H1 (cell line): ENCODE results near the gene GCSH. TPM values are rescaled to one million over a fixed set of nuclear protein-coding genes. Genes with fewer than 3 reads are reported as not detected.

Experiments
- CTCF ChIA-PET: fragments of 300-600 bp; sonication (Branson Sonifier 250); formaldehyde crosslinking; loops from one replicate; lab custom pipeline; 2021; ENCODE audit not compliant: partially characterized antibody; lab: Charles Lee
- POLR2A ChIA-PET: fragments of 300-600 bp; sonication (Branson Sonifier 250); formaldehyde crosslinking; loops from one replicate; lab custom pipeline; 2021; ENCODE audit warnings: inconsistent platforms; ENCODE audit not compliant: partially characterized antibody; lab: Charles Lee
- DNase-seq, 2 experiments: peaks; one replicate each; pipeline versions ENCODE4 v3.0.0 to v3.0.0-alpha.2; 2010 to 2022; ENCODE audit warnings: low spot score in 2 of 2, low read depth in 1 of 2, mixed read lengths in 1 of 2
- FAIRE-seq: peaks from 2 replicates; lab custom pipeline; 2011; peaks lifted over from hg19 to GRCh38; lab: Jason Lieb, UNC
- H2AFZ ChIP-seq: 2 replicates; pipeline ENCODE4 v1.8.1; 2012; ENCODE audit warnings: low read length, inconsistent platforms
- H2AK5ac ChIP-seq: 2 replicates; pipeline ENCODE4 v1.6.1; 2013; ENCODE audit warnings: low read depth, low read length
- H2BK120ac ChIP-seq: replicated peaks from 2 replicates; pipeline ENCODE3; 2013; ENCODE audit warnings: low read depth, low read length, inconsistent platforms
- H2BK12ac ChIP-seq: 2 replicates; pipeline ENCODE4 v1.6.1; 2013; ENCODE audit warnings: low read depth, low read length
- H2BK15ac ChIP-seq: 2 replicates; pipeline ENCODE4 v1.6.1; 2013; ENCODE audit warnings: low read length
- H2BK20ac ChIP-seq: 2 replicates; pipeline ENCODE4 v1.6.1; 2013; ENCODE audit warnings: low read length
- H2BK5ac ChIP-seq: 2 replicates; pipeline ENCODE4 v1.6.1; 2013; ENCODE audit warnings: low read depth, low read length
- H3K14ac ChIP-seq: 2 replicates; pipeline ENCODE4 v1.6.1; 2013; ENCODE audit warnings: inconsistent platforms; ENCODE audit not compliant: insufficient read length
- H3K18ac ChIP-seq: 2 replicates; pipeline ENCODE4 v1.6.1; 2013; ENCODE audit warnings: low read length; ENCODE audit errors: extremely low read depth
- H3K23ac ChIP-seq: 2 replicates; pipeline ENCODE4 v1.6.1; 2013; ENCODE audit warnings: inconsistent platforms; ENCODE audit not compliant: insufficient read length
- H3K23me2 ChIP-seq: 2 replicates; pipeline ENCODE4 v1.6.1; 2013; ENCODE audit warnings: low read depth, low read length
- H3K27ac ChIP-seq: 2 replicates; pipeline ENCODE4 v1.6.1; 2011; ENCODE audit warnings: low read depth, low read length, inconsistent platforms
- H3K27me3 ChIP-seq, 4 experiments: replicated peaks in 1 of 4; 1 replicate in 1 of 4; 2 replicates in 3 of 4; pipeline versions ENCODE4 v1.6.1 to v1.8.1; 2011 to 2013; ENCODE audit warnings: low read length in 3 of 4, mild to moderate bottlenecking in 3 of 4, inconsistent platforms in 2 of 4, mixed read lengths in 2 of 4, moderate library complexity in 1 of 4; ENCODE audit not compliant: control insufficient read depth in 3 of 4, insufficient read depth in 3 of 4; ENCODE audit errors: extremely low read depth in 1 of 4
- H3K36me3 ChIP-seq, 4 experiments: 2 replicates each; pipeline versions ENCODE4 v1.6.1 to v1.8.1; 2011 to 2013; ENCODE audit warnings: mild to moderate bottlenecking in 4 of 4, low read length in 3 of 4, moderate library complexity in 2 of 4, control low read depth in 1 of 4, inconsistent platforms in 1 of 4; ENCODE audit not compliant: insufficient read depth in 4 of 4, control insufficient read depth in 2 of 4
- H3K4ac ChIP-seq: replicated peaks from 2 replicates; pipeline ENCODE3; 2013; ENCODE audit warnings: low read length, low read depth, mixed read lengths, inconsistent platforms; ENCODE audit not compliant: insufficient read length
- H3K4me1 ChIP-seq, 4 experiments: replicated peaks in 1 of 4; 1 replicate in 1 of 4; 2 replicates in 3 of 4; pipeline versions ENCODE4 v1.6.1 to v1.8.1; 2011 to 2013; ENCODE audit warnings: low read length in 3 of 4, inconsistent platforms in 2 of 4, mixed read lengths in 1 of 4; ENCODE audit not compliant: insufficient read depth in 4 of 4, control insufficient read depth in 3 of 4
- H3K4me2 ChIP-seq, 2 experiments: 2 replicates each; pipeline versions ENCODE4 v1.6.1 to v1.8.1; 2011 to 2013; ENCODE audit warnings: low read depth in 2 of 2, low read length in 2 of 2, control low read depth in 1 of 2, inconsistent platforms in 1 of 2, mild to moderate bottlenecking in 1 of 2; ENCODE audit not compliant: insufficient read depth in 1 of 2
- H3K4me3 ChIP-seq, 4 experiments: fragments of 200-600, 300-600 bp in 1 of 4; sonication (generic), shearing (Covaris generic), sonication (Bioruptor Twin) in 1 of 4; 2 replicates each; pipeline versions ENCODE4 v1.5.1 to v1.8.1; 2011 to 2016; ENCODE audit warnings: low read length in 4 of 4, low read depth in 3 of 4, control low read depth in 2 of 4, inconsistent platforms in 2 of 4, mild to moderate bottlenecking in 2 of 4, mixed read lengths in 1 of 4, moderate library complexity in 1 of 4; ENCODE audit not compliant: insufficient read depth in 2 of 4; ENCODE audit errors: extremely low read depth in 1 of 4
- H3K56ac ChIP-seq: replicated peaks from 2 replicates; pipeline ENCODE3; 2013; ENCODE audit warnings: low read depth, mild to moderate bottlenecking, mixed read lengths, low read length, inconsistent platforms; ENCODE audit not compliant: insufficient read length
- H3K79me1 ChIP-seq: 2 replicates; pipeline ENCODE4 v1.6.1; 2013; ENCODE audit warnings: low read depth, low read length, control low read depth
- H3K79me2 ChIP-seq, 2 experiments: 2 replicates each; pipeline versions ENCODE4 v1.6.1 to v1.8.1; 2012 to 2013; ENCODE audit warnings: low read length in 2 of 2, mild to moderate bottlenecking in 2 of 2, inconsistent platforms in 1 of 2; ENCODE audit not compliant: insufficient read depth in 2 of 2, control insufficient read depth in 1 of 2
- H3K9ac ChIP-seq, 4 experiments: replicated peaks in 1 of 4; 1 replicate in 1 of 4; 2 replicates in 3 of 4; pipeline versions ENCODE4 v1.6.1 to v1.8.1; 2011 to 2013; ENCODE audit warnings: low read depth in 3 of 4, low read length in 3 of 4, control low read depth in 2 of 4, mild to moderate bottlenecking in 2 of 4, moderate library complexity in 2 of 4, inconsistent platforms in 1 of 4; ENCODE audit errors: extremely low read depth in 1 of 4
- H3K9me3 ChIP-seq, 2 experiments: 2 replicates each; pipeline versions ENCODE4 v1.6.1 to v1.8.1; 2012 to 2013; ENCODE audit warnings: mild to moderate bottlenecking in 2 of 2, moderate library complexity in 2 of 2, control low read depth in 1 of 2, inconsistent platforms in 1 of 2, low read depth in 1 of 2, low read length in 1 of 2, mixed read lengths in 1 of 2; ENCODE audit not compliant: insufficient read depth in 2 of 2
- H4K20me1 ChIP-seq, 2 experiments: replicated peaks in 1 of 2; 2 replicates each; pipeline versions ENCODE3 to v1.8.1; 2011 to 2013; ENCODE audit warnings: inconsistent platforms in 2 of 2, low read length in 2 of 2, mild to moderate bottlenecking in 1 of 2; ENCODE audit not compliant: insufficient read depth in 2 of 2, control insufficient read depth in 1 of 2
- H4K5ac ChIP-seq: 2 replicates; pipeline ENCODE4 v1.6.1; 2013; ENCODE audit warnings: low read length, low read depth, mixed read lengths, inconsistent platforms; ENCODE audit not compliant: insufficient read length
- H4K8ac ChIP-seq: 2 replicates; pipeline ENCODE4 v1.8.0; 2013; ENCODE audit warnings: mild to moderate bottlenecking, moderate library complexity, low read length, inconsistent platforms; ENCODE audit not compliant: insufficient read depth; ENCODE audit errors: extremely low read depth
- H4K91ac ChIP-seq: replicated peaks from 2 replicates; pipeline ENCODE3; 2013; ENCODE audit warnings: low read length, mixed read lengths, inconsistent platforms; ENCODE audit not compliant: insufficient read length
- SIRT6 ChIP-seq: IDR thresholded peaks from one replicate; pipeline ENCODE4 v1.7.1; 2012; ENCODE audit warnings: low read length, inconsistent platforms
- SP1 ChIP-seq: IDR thresholded peaks from 2 replicates; pipeline ENCODE4 v1.6.1; 2011; ENCODE audit warnings: low read depth, low read length
- SRF ChIP-seq: IDR thresholded peaks from 2 replicates; pipeline ENCODE4 v1.6.1; 2011; ENCODE audit warnings: mild to moderate bottlenecking, low read depth, low read length, moderate library complexity
- WGBS, 2 experiments: shearing (Covaris generic) in 1 of 2; methylation state at CpG; one replicate each; pipeline versions ENCODE4 v1.1.6 to v1.1.7; 2013 to 2015; ENCODE audit warnings: low lambda C conversion rate in 2 of 2, mixed read lengths in 2 of 2, inconsistent platforms in 1 of 2, low coverage in 1 of 2, missing lambda C conversion rate in 1 of 2; ENCODE audit not compliant: insufficient replicate concordance in 2 of 2, insufficient coverage in 1 of 2, insufficient read length in 1 of 2; ENCODE audit errors: extremely low coverage in 1 of 2, missing lambda C conversion rate in 1 of 2; 5-methylcytosine and 5-hydroxymethylcytosine counted together
- polyA plus RNA-seq, 7 experiments: library from polyadenylated mRNA; depleted of rRNA in 3 of 7; stranded (reverse) in 5 of 7; unstranded in 2 of 7; fragments of >200 nt in 5 of 7; fragments of 200-250 nt in 2 of 7; gene quantifications; 1 replicate in 5 of 7; 2 replicates in 1 of 7; 4 replicates in 1 of 7; pipeline versions ENCODE4 v1.2.1 to v1.2.3, GENCODE V29; 2011 to 2013; ENCODE audit warnings: missing spikeins in 2 of 7, mixed read lengths in 2 of 7
- total RNA-seq: library from RNA; stranded (reverse); fragmentation: NEBNext Ultra II Directional; extraction: Animal tissue kit (Norgen Biotek cat#: 25700); gene quantifications from 2 replicates; pipeline ENCODE4 v1.2.1, GENCODE V29; 2021

The GCSH gene
- total and polyA plus RNA-seq, 2 of the 8 experiments (the other 6 are each of a cell fraction or from before 2014, with no cell fraction given) = 28.2 to 108 TPM

DNA sequence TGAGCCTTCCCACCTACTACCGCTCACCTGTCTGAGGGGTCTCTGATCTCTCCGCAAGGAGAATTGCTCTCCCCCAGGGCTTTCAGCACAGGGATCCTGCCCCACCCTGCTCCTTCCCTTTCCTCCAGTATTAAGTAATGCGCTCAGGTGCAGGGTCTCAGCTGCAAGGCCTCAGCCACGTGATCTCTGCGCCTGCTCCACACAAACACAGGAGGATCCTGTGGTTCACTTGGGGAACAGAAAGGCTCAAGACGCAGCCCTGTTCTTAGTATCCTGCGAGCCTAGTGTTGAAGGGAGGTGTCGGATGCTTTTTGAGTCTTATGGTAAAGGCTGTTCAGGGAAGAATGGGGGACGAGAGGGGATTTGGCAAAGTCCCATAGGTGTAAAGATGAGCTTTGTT is 41.6 kb upstream of the GCSH start:
- Histone ChIP-seq H3K27me3 (no peaks in the 10 kb centered on the region), H3K36me3 (no peaks in the 10 kb centered on the region), H2BK20ac (no peak overlapping the region), H3K4me3 (no peak overlapping the region), H3K9ac (no peak overlapping the region), H3K23me2 (no peaks in the 10 kb centered on the region), H3K56ac (no peak overlapping the region), H2BK15ac (no peak overlapping the region), H2BK12ac (no peak overlapping the region), H2AFZ (no peak overlapping the region), H4K8ac (no peak overlapping the region; the same call in 1 of the 2 replicates), H4K5ac (no peak overlapping the region), H3K27ac (no peak overlapping the region), H3K18ac (no peak overlapping the region), H2BK5ac (no peak overlapping the region), H2AK5ac (no peak overlapping the region), H4K20me1 (no peaks in the 10 kb centered on the region), H3K4me2 (no peak overlapping the region), H3K23ac (no peak overlapping the region), H3K79me1 (no peaks in the 10 kb centered on the region), H3K9me3 (no peaks in the 10 kb centered on the region), H3K79me2 (no peaks in the 10 kb centered on the region), H3K14ac (no peak overlapping the region), H3K4ac (no peak overlapping the region), H4K91ac (no peak overlapping the region), H3K4me1 (peaks cover 0 to 3% (median 1%) of the 10 kb centered on the region in 4 experiments; a peak in 3 of 7 replicates), H2BK120ac (no peak overlapping the region)
- CTCF ChIA-PET = interaction anchor here (0.6 to 1.9 kb wide), 6 partner anchors 9 to 78 kb away, joined by 3 to 6 read pairs (median 4); no protein-coding TSS in a partner anchor
- WGBS, 2 experiments = 84% methylated on average over 9 of the region's 9 CpGs; no CpG with 5 or more reads in 1 of the 2 experiments
- FAIRE-seq (no peak), DNase-seq (no peak)
- POLR2A ChIA-PET = interaction anchor here (1.1 to 1.5 kb wide), 3 partner anchors 9 to 12 kb away, joined by 3 read pairs; no protein-coding TSS in a partner anchor
- TF ChIP-seq SRF (no peak), SP1 (no peak), SIRT6 (no peak)
